ENCODE measurements around the gene STAP2.

GRCh38 chr19:4373013-4373367, 34.4 kb upstream of the STAP2 start:
- TF ChIP-seq STAT5A (IDR thresholded peaks at IDR 0.05; ENCODE audit: borderline replicate concordance, low read length) (no peak), ZKSCAN3 (CRISPR knock-in tag; IDR thresholded peaks at IDR 0.05) (no peak), SETDB1 (IDR thresholded peaks at IDR 0.05; ENCODE audit: low read length) (no peak), POLR2AphosphoS5 (IDR thresholded peaks at IDR 0.05; ENCODE audit: control insufficient read depth, insufficient read depth, low read depth, low read length) (no peak)
